GM12878 (cell line): ENCODE results near the gene SP1. TPM values are rescaled to one million over a fixed set of nuclear protein-coding genes. Genes with fewer than 3 reads are reported as not detected.

Source experiments
- ATAC-seq: fragments of 200-7000 bp; cut with Tn5 transposase; 3 replicates; pipeline ENCODE4 v1.9.1; 2020; ENCODE audit warnings: mild to moderate bottlenecking, moderate library complexity
- BruUV-seq: library from RNA; stranded (reverse); fragments of 400-500 nt; replicated peaks from 2 replicates; lab custom pipeline; 2021; lab: Mats Ljungman, UMichigan
- CTCF ChIA-PET: fragments of 300-600 bp; sonication (Branson Sonifier 250); formaldehyde crosslinking; extraction: SDS; loops from one replicate; lab custom pipeline; 2021; ENCODE audit warnings: inconsistent platforms; lab: Yijun Ruan, JAX
- POLR2A ChIA-PET: fragments of 350-600 bp; formaldehyde crosslinking; extraction: SDS; loops from one replicate; lab custom pipeline; 2021; ENCODE audit warnings: inconsistent platforms; lab: Charles Lee
- RAD21 ChIA-PET: fragments of 300-600 bp; sonication (Branson Sonifier 250); formaldehyde crosslinking; loops from one replicate; lab custom pipeline; 2023; ENCODE audit warnings: antibody characterized with exemption; ENCODE audit not compliant: unreplicated experiment; lab: Charles Lee
- SMC1A ChIA-PET: fragments of 300-600 bp; sonication (Branson Sonifier 250); formaldehyde crosslinking; loops from one replicate; lab custom pipeline; 2023; ENCODE audit not compliant: unreplicated experiment, uncharacterized antibody; lab: Charles Lee
- DNase-seq: peaks from one replicate; pipeline ENCODE4 v3.0.0-alpha.2; 2011; ENCODE audit warnings: low read depth, low spot score
- FAIRE-seq: peaks from 3 replicates; lab custom pipeline; 2011; peaks lifted over from hg19 to GRCh38; lab: Jason Lieb, UNC
- H2AFZ ChIP-seq: 2 replicates; pipeline ENCODE4 v1.6.0; 2011; ENCODE audit warnings: low read depth, low read length, control low read depth; ENCODE audit not compliant: control insufficient read depth
- H3K27ac ChIP-seq: 2 replicates; pipeline ENCODE4 v1.5.1; 2011; ENCODE audit warnings: control low read depth; ENCODE audit not compliant: control insufficient read depth, insufficient read depth
- H3K27me3 ChIP-seq, 2 experiments: replicated peaks in 1 of 2; 2 replicates each; pipeline versions ENCODE4 v1.6.0 to v1.6.1; 2011; ENCODE audit warnings: low read length in 1 of 2; ENCODE audit not compliant: control insufficient read depth in 2 of 2, insufficient read depth in 2 of 2
- H3K36me3 ChIP-seq, 2 experiments: 2 replicates each; pipeline ENCODE4 v1.5.1; 2011; ENCODE audit warnings: low read length in 1 of 2; ENCODE audit not compliant: control insufficient read depth in 2 of 2, insufficient read depth in 2 of 2
- H3K4me1 ChIP-seq: 2 replicates; pipeline ENCODE4 v1.6.1; 2011; ENCODE audit warnings: mild to moderate bottlenecking, low read length, moderate library complexity, mixed read lengths; ENCODE audit not compliant: control insufficient read depth, insufficient read depth
- H3K4me2 ChIP-seq: 2 replicates; pipeline ENCODE4 v1.6.0; 2011; ENCODE audit warnings: control low read depth; ENCODE audit not compliant: control insufficient read depth, insufficient read depth
- H3K4me3 ChIP-seq: fragments of 200-600 bp; sonication (generic); 2 replicates; pipeline ENCODE4 v1.5.1; 2016
- H3K79me2 ChIP-seq: 2 replicates; pipeline ENCODE4 v1.6.0; 2011; ENCODE audit warnings: low read length; ENCODE audit not compliant: control insufficient read depth, insufficient read depth
- H3K9ac ChIP-seq: 2 replicates; pipeline ENCODE4 v1.8.0; 2011; ENCODE audit warnings: low read length, control low read depth, mixed read lengths; ENCODE audit not compliant: control insufficient read depth, insufficient read depth
- H3K9me3 ChIP-seq: replicated peaks from 3 replicates; pipeline ENCODE4 v1.5.1; 2011; ENCODE audit warnings: mild to moderate bottlenecking, low read length; ENCODE audit not compliant: control insufficient read depth, insufficient read depth
- H4K20me1 ChIP-seq: 2 replicates; pipeline ENCODE4 v1.6.0; 2011; ENCODE audit not compliant: control insufficient read depth, insufficient read depth
- ATF3 ChIP-seq: IDR thresholded peaks from 2 replicates; pipeline ENCODE4 v1.6.1; 2011; ENCODE audit warnings: low read depth, mild to moderate bottlenecking, low read length, moderate library complexity, borderline replicate concordance; ENCODE audit errors: extremely low read depth
- CHD4 ChIP-seq: fragments of 200-600 bp; sonication (generic); IDR thresholded peaks from 2 replicates; pipeline ENCODE4 v1.6.1; 2016; ENCODE audit warnings: mild to moderate bottlenecking
- EP300 ChIP-seq, 2 experiments: fragments of 150-350 bp in 1 of 2; IDR thresholded peaks; 2 replicates each; pipeline ENCODE4 v1.6.1; 2011 to 2012; ENCODE audit warnings: low read depth in 2 of 2, low read length in 2 of 2, borderline replicate concordance in 1 of 2, improper control_type of control experiment in 1 of 2, inconsistent platforms in 1 of 2; ENCODE audit not compliant: control insufficient read depth in 1 of 2
- ESRRA ChIP-seq: IDR thresholded peaks from 2 replicates; pipeline ENCODE4 v1.6.1; 2012; ENCODE audit warnings: mild to moderate bottlenecking, low read length, improper control_type of control experiment
- FOXM1 ChIP-seq: IDR thresholded peaks from 2 replicates; pipeline ENCODE4 v1.6.1; 2012; ENCODE audit warnings: low read depth, mild to moderate bottlenecking, inconsistent platforms, low read length, moderate library complexity
- LARP7 ChIP-seq: fragments of 450-650 bp; IDR thresholded peaks from 2 replicates; pipeline ENCODE4 v1.6.1; 2017; ENCODE audit warnings: mild to moderate bottlenecking
- MLLT1 ChIP-seq: fragments of 450-650 bp; IDR thresholded peaks from 2 replicates; pipeline ENCODE4 v1.6.1; 2016; ENCODE audit warnings: mild to moderate bottlenecking
- MYB ChIP-seq: fragments of 150-350 bp; IDR thresholded peaks from 2 replicates; pipeline ENCODE4 v1.6.1; 2014; ENCODE audit warnings: mild to moderate bottlenecking, low read depth, low read length, borderline replicate concordance
- MYC ChIP-seq: IDR thresholded peaks from 2 replicates; pipeline ENCODE4 v1.6.1; 2011; ENCODE audit warnings: mild to moderate bottlenecking, low read length, moderate library complexity, inconsistent platforms; ENCODE audit not compliant: insufficient read depth, insufficient replicate concordance, insufficient read length, severe bottlenecking
- NFXL1 ChIP-seq: fragments of 450-650 bp; IDR thresholded peaks from 2 replicates; pipeline ENCODE4 v1.6.1; 2017; ENCODE audit warnings: antibody characterized with exemption, mild to moderate bottlenecking, borderline replicate concordance
- PRDM15 ChIP-seq: fragments of 450-650 bp; formaldehyde crosslinking; IDR thresholded peaks from 2 replicates; pipeline ENCODE4 v1.4.0; 2020; ENCODE audit warnings: mild to moderate bottlenecking, moderate library complexity
- SREBF1 ChIP-seq: IDR thresholded peaks from 2 replicates; pipeline ENCODE4 v1.6.1; 2012; ENCODE audit warnings: mild to moderate bottlenecking, low read length
- ZBED1 ChIP-seq: IDR thresholded peaks from 2 replicates; pipeline ENCODE4 v1.6.1; 2016; ENCODE audit warnings: borderline replicate concordance
- ZBTB4 ChIP-seq: fragments of 450-650 bp; formaldehyde crosslinking; IDR thresholded peaks from 2 replicates; pipeline ENCODE4 v1.4.0; 2022; ENCODE audit warnings: mild to moderate bottlenecking, moderate library complexity
- ZSCAN29 ChIP-seq: fragments of 450-650 bp; IDR thresholded peaks from 2 replicates; pipeline ENCODE4 v1.6.1; 2017; ENCODE audit warnings: mild to moderate bottlenecking, moderate library complexity
- WGBS: methylation state at CpG from one replicate; pipeline ENCODE4 v1.1.6; 2016; ENCODE audit warnings: low lambda C conversion rate; ENCODE audit not compliant: insufficient replicate concordance, insufficient coverage; ENCODE audit errors: missing lambda C conversion rate; 5-methylcytosine and 5-hydroxymethylcytosine counted together
- in situ Hi-C: fragments of 300-500 bp; cut with MboI; formaldehyde crosslinking; loops from 9 replicates; pipeline ENCODE4 v1.14.3; 2018; ENCODE audit warnings: mixed read lengths
- intact Hi-C: fragments of 100-400 bp; cut with micrococcal nuclease; formaldehyde crosslinking; loops from one replicate; pipeline ENCODE4 v1.14.2; 2022; ENCODE audit not compliant: unreplicated experiment
- polyA plus RNA-seq, 11 experiments: library from polyadenylated mRNA; depleted of rRNA in 4 of 11; unstranded in 6 of 11; stranded (reverse) in 5 of 11; fragments of >200 nt; fragmentation: Nextera tagmentation in 4 of 11; fragmentation: Illumina TruSeq in 1 of 11; extraction: Ambion mirVana in 4 of 11; extraction: Trizol in 1 of 11; gene quantifications; 1 replicate in 1 of 11; 2 replicates in 10 of 11; pipeline versions ENCODE4 v1.2.1 to v1.2.3, GENCODE V29; 2011 to 2016; ENCODE audit warnings: inconsistent platforms in 2 of 11, missing spikeins in 2 of 11, low read depth in 1 of 11
- total RNA-seq, 4 experiments: library from RNA; depleted of rRNA in 3 of 4; stranded (reverse); fragments of >200 nt in 3 of 4; fragmentation: Illumina TruSeq in 1 of 4; extraction: Trizol in 1 of 4; gene quantifications; 2 replicates each; pipeline versions ENCODE4 v1.2.1 to v1.2.3, GENCODE V29; 2013 to 2021

The SP1 gene
- total and polyA plus RNA-seq, 10 of the 15 experiments (the other 5 are each of a cell fraction or from before 2014, with no cell fraction given): 3.3 to 52.0 (median 25.2) TPM

GRCh38 chr12:53346491-53346890 is 33.5 kb upstream of the SP1 start:
- Histone ChIP-seq H3K36me3 (no peaks in the 10 kb centered on the region), H3K9ac (no peak overlapping the region), H3K4me1 (peaks cover 5% of the 10 kb centered on the region), H3K27me3 (no peaks in the 10 kb centered on the region; a peak in 1 of 4 replicates), H3K79me2 (no peaks in the 10 kb centered on the region), H4K20me1 (no peaks in the 10 kb centered on the region), H3K4me2 (no peak overlapping the region), H3K27ac (no peak overlapping the region), H3K9me3 (no peaks in the 10 kb centered on the region), H3K4me3 (no peak overlapping the region), H2AFZ (no peak overlapping the region)
- intact Hi-C loops: no loop called here
- no TSS peak for BruUV-seq
- ATAC-seq (no peak), FAIRE-seq (no peak), DNase-seq (no peak)
- ChIA-PET CTCF (interaction anchor here (1.9 to 7.5 kb wide), 7 partner anchors 12 to 189 kb away, joined by 4 to 240 read pairs (median 16); partner anchors contain the start of genes AAAS and SP7), SMC1A (interaction anchor here (1.1 to 4.2 kb wide), 4 partner anchors 23 to 186 kb away, joined by 3 to 123 read pairs (median 6); partner anchors contain the start of gene AAAS), RAD21 (interaction anchor here (1.4 to 2.5 kb wide), 3 partner anchors 23 to 162 kb away, joined by 5 to 8 read pairs (median 6); no protein-coding TSS in a partner anchor), POLR2A (interaction anchor here (1.1 kb wide), 1 partner anchor 79 kb away, joined by 4 read pairs; no protein-coding TSS in a partner anchor)
- 91% methylated on average over 1 of the region's 1 CpG for WGBS
- in situ Hi-C loops: loop anchor here (5.0 kb wide), 1 partner anchor 76 kb away; the partner anchor contains the start of gene AMHR2
- no peak for TF ChIP-seq NFXL1
- no peak for TF ChIP-seq CHD4
- no peak for TF ChIP-seq LARP7
- no peak for TF ChIP-seq SREBF1
- no peak for TF ChIP-seq MYB
- no peak for TF ChIP-seq ZSCAN29
- TF ChIP-seq ZBED1: no peak
- TF ChIP-seq MYC: no peak
- TF ChIP-seq MLLT1: no peak
- TF ChIP-seq PRDM15 (CRISPR knock-in tag): no peak
- TF ChIP-seq ATF3: no peak
- no peak for TF ChIP-seq FOXM1
- TF ChIP-seq EP300 (IDR thresholded peaks at IDR 0.05; ENCODE audit: borderline replicate concordance in 1 of 2, control insufficient read depth in 1 of 2, low read depth in 2 of 2, low read length in 2 of 2): no peak
- no peak for TF ChIP-seq ESRRA
- TF ChIP-seq ZBTB4 (CRISPR knock-in tag): no peak
